GM19452 (cell line): ENCODE results near the gene MN1.

ENCODE experiments used
- ATAC-seq: cut with Tn5 transposase; IDR thresholded peaks from one replicate; pipeline ENCODE4 v1.9.1; 2021; ENCODE audit not compliant: unreplicated experiment

The MN1 gene

GRCh38 chr22:27719036-27719347 is 82.6 kb downstream of the MN1 start:
- no peak for ATAC-seq

- ATAC-seq, result no peak
Measured at GRCh38 chr22:27718186-27719035, 83.1 kb downstream of the MN1 start.

- ATAC-seq, result no peak
Measured at GRCh38 chr22:27717094-27717493, 84.5 kb downstream of the MN1 start.

- no peak for ATAC-seq
Measured at GRCh38 chr22:27716074-27716473, 85.5 kb downstream of the MN1 start.

GRCh38 chr22:27715106-27715505 is 86.5 kb downstream of the MN1 start:
- ATAC-seq, result no peak

GRCh38 chr22:27714068-27714467 is 87.5 kb downstream of the MN1 start:
- no peak for ATAC-seq

GRCh38 chr22:27713461-27713860 is 88.1 kb downstream of the MN1 start:
- ATAC-seq, result no peak

GRCh38 chr22:27711756-27712155 is 89.8 kb downstream of the MN1 start:
- no peak for ATAC-seq

GRCh38 chr22:27711012-27711411 is 90.5 kb downstream of the MN1 start:
- no peak for ATAC-seq

- ATAC-seq, result no peak
Measured at GRCh38 chr22:27709919-27710675, 91.5 kb downstream of the MN1 start.

GRCh38 chr22:27706489-27706888 is 95.1 kb downstream of the MN1 start:
- ATAC-seq, result no peak

- ATAC-seq, result no peak
Measured at GRCh38 chr22:27705408-27706080, 96.0 kb downstream of the MN1 start.

GRCh38 chr22:27704581-27704980 is 97.0 kb downstream of the MN1 start:
- ATAC-seq, result no peak

- no peak for ATAC-seq
Measured at GRCh38 chr22:27699383-27700019, 102.1 kb downstream of the MN1 start.

GRCh38 chr22:27698813-27699212 is 102.7 kb downstream of the MN1 start:
- ATAC-seq, result no peak
